HG03439 (cell line): ENCODE results near the gene KIF1B.

ENCODE experiments used
- ATAC-seq: cut with Tn5 transposase; IDR thresholded peaks from one replicate; pipeline ENCODE4 v1.9.1; 2021; ENCODE audit warnings: mild to moderate bottlenecking, moderate library complexity; ENCODE audit not compliant: unreplicated experiment

KIF1B gene

GRCh38 chr1:10209905-10210810, at the start of gene KIF1B:
Gene KIF1B, plus strand, starts transcription at chr1:10210570. Its CDS starts 21,759 bp downstream, at chr1:10232329.
- ATAC-seq: peak; percentile 98

- no peak for ATAC-seq
These were observed 49.4 kb upstream of the KIF1B start for GRCh38 chr1:10160907-10161490.

- no peak for ATAC-seq
These were observed 48.7 kb upstream of the KIF1B start for GRCh38 chr1:10161541-10162290.

GRCh38 chr1:10168912-10169514, 41.4 kb upstream of the KIF1B start:
- ATAC-seq: no peak

- no peak for ATAC-seq
These were observed 40.2 kb upstream of the KIF1B start for GRCh38 chr1:10170239-10170574.

GRCh38 chr1:10171105-10171767, 39.1 kb upstream of the KIF1B start:
- ATAC-seq: no peak

GRCh38 chr1:10171995-10172669, 38.2 kb upstream of the KIF1B start:
- no peak for ATAC-seq

GRCh38 chr1:10173582-10173981, 36.8 kb upstream of the KIF1B start:
- ATAC-seq: no peak

GRCh38 chr1:10177876-10178275, 32.5 kb upstream of the KIF1B start:
- ATAC-seq: no peak

- ATAC-seq: no peak
These were observed 31.6 kb upstream of the KIF1B start for GRCh38 chr1:10178597-10179405.

- no peak for ATAC-seq
These were observed 30.8 kb upstream of the KIF1B start for GRCh38 chr1:10179406-10180091.

- ATAC-seq: no peak
These were observed 29.2 kb upstream of the KIF1B start for GRCh38 chr1:10181154-10181553.

- no peak for ATAC-seq
These were observed 24.6 kb upstream of the KIF1B start for GRCh38 chr1:10185759-10186158.

GRCh38 chr1:10186331-10187025, 23.9 kb upstream of the KIF1B start:
- ATAC-seq: no peak

GRCh38 chr1:10187026-10187334, 23.4 kb upstream of the KIF1B start:
- no peak for ATAC-seq

- ATAC-seq: no peak
These were observed 22.2 kb upstream of the KIF1B start for GRCh38 chr1:10188133-10188650.

- ATAC-seq: no peak
These were observed 20.7 kb upstream of the KIF1B start for GRCh38 chr1:10189659-10190058.

GRCh38 chr1:10192263-10192662, 18.1 kb upstream of the KIF1B start:
- no peak for ATAC-seq
